HepG2 (cell line): Measurements from ENCODE around the gene NPB. TPM values are rescaled to one million over a fixed set of nuclear protein-coding genes. Genes with fewer than 3 reads are reported as not detected.

Experiments
- AKAP8 ChIP-seq: sonication (generic); formaldehyde crosslinking; IDR thresholded peaks from 2 replicates; pipeline ENCODE4 v1.5.1; 2020; ENCODE audit warnings: mild to moderate bottlenecking, missing genetic modification reagents
- ARHGAP35 ChIP-seq: sonication (generic); formaldehyde crosslinking; IDR thresholded peaks from 2 replicates; pipeline ENCODE4 v1.9.0; 2022; ENCODE audit warnings: mild to moderate bottlenecking, inconsistent platforms, moderate library complexity, missing genetic modification reagents, borderline replicate concordance
- BCL6 ChIP-seq: IDR thresholded peaks from 2 replicates; pipeline ENCODE4 v1.6.1; 2016; ENCODE audit warnings: missing genetic modification reagents, missing compliant biosample characterization
- CBFB ChIP-seq: sonication (generic); formaldehyde crosslinking; IDR thresholded peaks from 2 replicates; pipeline ENCODE4 v1.4.0; 2020; ENCODE audit warnings: missing genetic modification reagents
- CHCHD3 ChIP-seq: sonication (generic); formaldehyde crosslinking; IDR thresholded peaks from 2 replicates; pipeline ENCODE4 v1.8.0; 2022; ENCODE audit warnings: mild to moderate bottlenecking, missing genetic modification reagents, moderate library complexity
- GLI4 ChIP-seq: sonication (generic); formaldehyde crosslinking; IDR thresholded peaks from 2 replicates; pipeline ENCODE4 v1.5.1; 2020; ENCODE audit warnings: missing genetic modification reagents, mild to moderate bottlenecking, moderate library complexity, borderline replicate concordance
- HMG20A ChIP-seq: IDR thresholded peaks from 2 replicates; pipeline ENCODE4 v1.6.1; 2016; ENCODE audit warnings: borderline replicate concordance
- HOXD1 ChIP-seq: sonication (generic); formaldehyde crosslinking; IDR thresholded peaks from 2 replicates; pipeline ENCODE4 v1.5.0; 2020; ENCODE audit warnings: missing genetic modification reagents
- KAT2B ChIP-seq: fragments of 150-350 bp; IDR thresholded peaks from 2 replicates; pipeline ENCODE4 v1.6.1; 2014; ENCODE audit warnings: low read depth, low read length, borderline replicate concordance
- MEIS2 ChIP-seq: sonication (generic); formaldehyde crosslinking; IDR thresholded peaks from 2 replicates; pipeline ENCODE4 v1.9.0; 2021; ENCODE audit warnings: mild to moderate bottlenecking, missing genetic modification reagents
- RBFOX2 ChIP-seq: fragments of 200-400 bp; formaldehyde crosslinking; IDR thresholded peaks from 2 replicates; pipeline ENCODE4 v1.6.1; 2017; ENCODE audit warnings: low read depth, mild to moderate bottlenecking, low read length
- RELA ChIP-seq: sonication (generic); formaldehyde crosslinking; IDR thresholded peaks from 2 replicates; pipeline ENCODE4 v1.4.0; 2020; ENCODE audit warnings: missing genetic modification reagents
- RFXANK ChIP-seq: IDR thresholded peaks from 2 replicates; pipeline ENCODE4 v1.6.1; 2016
- SRSF9 ChIP-seq: fragments of 200-400 bp; formaldehyde crosslinking; IDR thresholded peaks from 2 replicates; pipeline ENCODE4 v1.6.1; 2018; ENCODE audit warnings: borderline replicate concordance, mild to moderate bottlenecking, low read depth, low read length; ENCODE audit not compliant: insufficient read depth, poor library complexity, severe bottlenecking
- ZBTB20 ChIP-seq: sonication (generic); formaldehyde crosslinking; IDR thresholded peaks from 2 replicates; pipeline ENCODE4 v1.8.1; 2023; ENCODE audit warnings: missing genetic modification reagents, low read depth, mild to moderate bottlenecking, borderline replicate concordance
- ZFYVE20 ChIP-seq: sonication (generic); formaldehyde crosslinking; IDR thresholded peaks from 2 replicates; pipeline ENCODE4 v1.8.0; 2023; ENCODE audit warnings: low read depth, mild to moderate bottlenecking, moderate library complexity, missing genetic modification reagents, borderline replicate concordance
- ZNF143 ChIP-seq: sonication (generic); formaldehyde crosslinking; IDR thresholded peaks from 2 replicates; pipeline ENCODE4 v1.4.0; 2020; ENCODE audit warnings: missing genetic modification reagents
- ZNF205 ChIP-seq: IDR thresholded peaks from 2 replicates; pipeline ENCODE4 v1.6.1; 2018; ENCODE audit warnings: missing biosample characterization, missing genetic modification reagents
- ZNF766 ChIP-seq: sonication (generic); formaldehyde crosslinking; IDR thresholded peaks from 2 replicates; pipeline ENCODE4 v1.5.0; 2020; ENCODE audit warnings: missing genetic modification reagents, borderline replicate concordance
- polyA plus RNA-seq, 8 experiments: library from polyadenylated mRNA; depleted of rRNA in 3 of 8; stranded (reverse) in 7 of 8; unstranded in 1 of 8; fragments of >200 nt; fragmentation: Illumina TruSeq in 4 of 8; extraction: Trizol in 4 of 8; gene quantifications; 2 replicates each; pipeline versions ENCODE4 v1.2.1 to v1.2.3, GENCODE V29; 2011 to 2016; ENCODE audit warnings: low read depth in 4 of 8, missing spikeins in 1 of 8, mixed read lengths in 1 of 8; ENCODE audit not compliant: insufficient read depth in 1 of 8
- total RNA-seq, 5 experiments: library from RNA; depleted of rRNA; stranded (reverse); fragments of >200 nt; fragmentation: Illumina TruSeq; extraction: Trizol; gene quantifications; 2 replicates each; pipeline ENCODE4 v1.2.3, GENCODE V29; 2016; ENCODE audit warnings: low read depth in 1 of 5
- TF ChIP-seq, protein P1 (sequence below): sonication (generic); formaldehyde crosslinking; IDR thresholded peaks from 2 replicates; pipeline ENCODE4 v1.9.0; 2021; ENCODE audit warnings: missing genetic modification reagents, borderline replicate concordance
- TF ChIP-seq, protein P2 (sequence below): IDR thresholded peaks from 2 replicates; pipeline ENCODE4 v1.6.1; 2016; ENCODE audit warnings: missing compliant biosample characterization, missing genetic modification reagents, borderline replicate concordance
- TF ChIP-seq, protein P3 (sequence below): sonication (generic); formaldehyde crosslinking; IDR thresholded peaks from 2 replicates; pipeline ENCODE4 v1.4.0; 2020; ENCODE audit warnings: missing genetic modification reagents
- TF ChIP-seq, protein P4 (sequence below): IDR thresholded peaks from 2 replicates; pipeline ENCODE4 v1.6.1; 2016; ENCODE audit warnings: low read depth

NPB gene
- total and polyA plus RNA-seq, 2 of the 13 experiments (the other 11 are each of a cell fraction or from before 2014, with no cell fraction given) = 0.11 to 0.93 TPM

DNA sequence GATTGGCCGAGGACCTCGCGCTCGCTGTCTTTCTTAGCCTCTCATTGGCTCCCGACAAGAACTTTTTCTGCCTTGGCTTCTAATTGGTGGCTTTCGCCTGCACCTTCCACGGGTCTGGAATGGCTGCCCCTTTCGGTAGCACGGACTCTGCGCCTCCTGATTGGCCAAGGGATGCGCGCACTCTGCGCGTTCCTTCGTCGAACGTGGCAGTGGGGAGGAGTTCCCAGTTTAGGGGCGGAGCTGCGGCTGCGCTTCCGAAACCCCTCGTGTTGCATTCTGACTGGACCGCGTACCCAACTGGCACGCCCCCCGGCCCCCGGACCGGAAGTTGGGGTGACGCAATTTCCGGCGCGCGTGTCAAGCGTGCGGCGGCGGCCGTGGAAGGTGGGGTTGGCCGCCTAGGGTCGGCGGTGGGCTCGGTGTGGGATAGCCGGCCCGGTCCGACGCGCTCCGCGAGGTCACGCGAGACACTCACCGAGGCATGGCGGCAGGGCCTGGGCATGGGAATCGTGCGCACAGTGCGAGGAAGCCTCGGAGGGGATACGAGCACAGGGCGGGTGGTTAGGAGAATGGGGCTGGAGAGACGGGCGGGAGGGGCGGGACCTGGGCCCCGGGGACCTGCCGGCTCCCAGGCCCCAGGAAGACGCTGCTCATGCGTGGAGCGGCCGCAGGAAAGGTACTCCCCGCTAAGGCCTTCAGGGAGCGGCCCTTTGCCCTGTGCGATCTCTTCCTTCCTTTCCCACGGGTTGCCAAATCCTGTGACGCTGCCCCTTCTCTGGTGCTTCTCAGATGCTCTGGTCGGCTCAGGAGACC lies 41.1 kb upstream of the NPB start (continued):
- peak; percentile 47; the same call in 1 of the 2 replicates for TF ChIP-seq RFXANK (CRISPR knock-in tag)
- no peak for TF ChIP-seq SRSF9
- TF ChIP-seq GLI4 = peak; percentile 94
- TF ChIP-seq, protein P1, sequence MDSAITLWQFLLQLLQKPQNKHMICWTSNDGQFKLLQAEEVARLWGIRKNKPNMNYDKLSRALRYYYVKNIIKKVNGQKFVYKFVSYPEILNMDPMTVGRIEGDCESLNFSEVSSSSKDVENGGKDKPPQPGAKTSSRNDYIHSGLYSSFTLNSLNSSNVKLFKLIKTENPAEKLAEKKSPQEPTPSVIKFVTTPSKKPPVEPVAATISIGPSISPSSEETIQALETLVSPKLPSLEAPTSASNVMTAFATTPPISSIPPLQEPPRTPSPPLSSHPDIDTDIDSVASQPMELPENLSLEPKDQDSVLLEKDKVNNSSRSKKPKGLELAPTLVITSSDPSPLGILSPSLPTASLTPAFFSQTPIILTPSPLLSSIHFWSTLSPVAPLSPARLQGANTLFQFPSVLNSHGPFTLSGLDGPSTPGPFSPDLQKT = peak; percentile 92; the same call in 1 of the 2 replicates
- TF ChIP-seq CHCHD3 (CRISPR knock-in tag) = peak; percentile 93; the same call in 1 of the 2 replicates
- no peak for TF ChIP-seq KAT2B
- peak; percentile 84; the same call in 1 of the 2 replicates for TF ChIP-seq ZBTB20 (CRISPR knock-in tag)
- peak; percentile 96 for TF ChIP-seq ZFYVE20 (CRISPR knock-in tag)
- TF ChIP-seq ZNF205 = peak; percentile 83; the same call in 1 of the 2 replicates
- peak; percentile 98 for TF ChIP-seq RBFOX2
- peak; percentile 77 for TF ChIP-seq MEIS2 (CRISPR knock-in tag)
- TF ChIP-seq HMG20A (CRISPR knock-in tag) = no peak
- TF ChIP-seq RELA (CRISPR knock-in tag) = peak; percentile 47; the same call in 1 of the 2 replicates
- TF ChIP-seq ZNF143 (CRISPR knock-in tag) = peak; percentile 55
- TF ChIP-seq, protein P2, sequence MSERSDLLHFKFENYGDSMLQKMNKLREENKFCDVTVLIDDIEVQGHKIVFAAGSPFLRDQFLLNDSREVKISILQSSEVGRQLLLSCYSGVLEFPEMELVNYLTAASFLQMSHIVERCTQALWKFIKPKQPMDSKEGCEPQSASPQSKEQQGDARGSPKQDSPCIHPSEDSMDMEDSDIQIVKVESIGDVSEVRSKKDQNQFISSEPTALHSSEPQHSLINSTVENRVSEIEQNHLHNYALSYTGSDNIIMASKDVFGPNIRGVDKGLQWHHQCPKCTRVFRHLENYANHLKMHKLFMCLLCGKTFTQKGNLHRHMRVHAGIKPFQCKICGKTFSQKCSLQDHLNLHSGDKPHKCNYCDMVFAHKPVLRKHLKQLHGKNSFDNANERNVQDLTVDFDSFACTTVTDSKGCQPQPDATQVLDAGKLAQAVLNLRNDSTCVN (CRISPR knock-in tag) = peak; percentile 61; the same call in 1 of the 2 replicates
- TF ChIP-seq, protein P3, sequence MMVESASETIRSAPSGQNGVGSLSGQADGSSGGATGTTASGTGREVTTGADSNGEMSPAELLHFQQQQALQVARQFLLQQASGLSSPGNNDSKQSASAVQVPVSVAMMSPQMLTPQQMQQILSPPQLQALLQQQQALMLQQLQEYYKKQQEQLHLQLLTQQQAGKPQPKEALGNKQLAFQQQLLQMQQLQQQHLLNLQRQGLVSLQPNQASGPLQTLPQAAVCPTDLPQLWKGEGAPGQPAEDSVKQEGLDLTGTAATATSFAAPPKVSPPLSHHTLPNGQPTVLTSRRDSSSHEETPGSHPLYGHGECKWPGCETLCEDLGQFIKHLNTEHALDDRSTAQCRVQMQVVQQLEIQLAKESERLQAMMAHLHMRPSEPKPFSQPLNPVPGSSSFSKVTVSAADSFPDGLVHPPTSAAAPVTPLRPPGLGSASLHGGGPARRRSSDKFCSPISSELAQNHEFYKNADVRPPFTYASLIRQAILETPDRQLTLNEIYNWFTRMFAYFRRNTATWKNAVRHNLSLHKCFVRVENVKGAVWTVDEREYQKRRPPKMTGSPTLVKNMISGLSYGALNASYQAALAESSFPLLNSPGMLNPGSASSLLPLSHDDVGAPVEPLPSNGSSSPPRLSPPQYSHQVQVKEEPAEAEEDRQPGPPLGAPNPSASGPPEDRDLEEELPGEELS (CRISPR knock-in tag) = peak; percentile 73
- peak; percentile 85 for TF ChIP-seq AKAP8 (CRISPR knock-in tag)
- peak; percentile 84 for TF ChIP-seq ARHGAP35
- TF ChIP-seq BCL6 (CRISPR knock-in tag) = peak; percentile 65; the same call in 1 of the 2 replicates
- peak; percentile 87 for TF ChIP-seq CBFB (CRISPR knock-in tag)
- TF ChIP-seq, protein P4, sequence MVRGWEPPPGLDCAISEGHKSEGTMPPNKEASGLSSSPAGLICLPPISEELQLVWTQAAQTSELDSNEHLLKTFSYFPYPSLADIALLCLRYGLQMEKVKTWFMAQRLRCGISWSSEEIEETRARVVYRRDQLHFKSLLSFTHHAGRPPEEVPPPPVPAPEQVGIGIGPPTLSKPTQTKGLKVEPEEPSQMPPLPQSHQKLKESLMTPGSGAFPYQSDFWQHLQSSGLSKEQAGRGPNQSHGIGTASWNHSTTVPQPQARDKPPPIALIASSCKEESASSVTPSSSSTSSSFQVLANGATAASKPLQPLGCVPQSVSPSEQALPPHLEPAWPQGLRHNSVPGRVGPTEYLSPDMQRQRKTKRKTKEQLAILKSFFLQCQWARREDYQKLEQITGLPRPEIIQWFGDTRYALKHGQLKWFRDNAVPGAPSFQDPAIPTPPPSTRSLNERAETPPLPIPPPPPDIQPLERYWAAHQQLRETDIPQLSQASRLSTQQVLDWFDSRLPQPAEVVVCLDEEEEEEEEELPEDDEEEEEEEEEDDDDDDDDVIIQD (CRISPR knock-in tag) = peak; percentile 78
- peak; percentile 77; the same call in 1 of the 2 replicates for TF ChIP-seq ZNF766 (CRISPR knock-in tag)
- TF ChIP-seq HOXD1 (CRISPR knock-in tag) = peak; percentile 94
